Fibroblast of peridontal ligament (primary cell): ENCODE data around the gene DNAJB12.

ENCODE experiments used
- DNase-seq: peaks from one replicate; pipeline ENCODE4 v3.0.0-alpha.2; 2010; ENCODE audit errors: extremely low read depth

DNAJB12 gene

DNA sequence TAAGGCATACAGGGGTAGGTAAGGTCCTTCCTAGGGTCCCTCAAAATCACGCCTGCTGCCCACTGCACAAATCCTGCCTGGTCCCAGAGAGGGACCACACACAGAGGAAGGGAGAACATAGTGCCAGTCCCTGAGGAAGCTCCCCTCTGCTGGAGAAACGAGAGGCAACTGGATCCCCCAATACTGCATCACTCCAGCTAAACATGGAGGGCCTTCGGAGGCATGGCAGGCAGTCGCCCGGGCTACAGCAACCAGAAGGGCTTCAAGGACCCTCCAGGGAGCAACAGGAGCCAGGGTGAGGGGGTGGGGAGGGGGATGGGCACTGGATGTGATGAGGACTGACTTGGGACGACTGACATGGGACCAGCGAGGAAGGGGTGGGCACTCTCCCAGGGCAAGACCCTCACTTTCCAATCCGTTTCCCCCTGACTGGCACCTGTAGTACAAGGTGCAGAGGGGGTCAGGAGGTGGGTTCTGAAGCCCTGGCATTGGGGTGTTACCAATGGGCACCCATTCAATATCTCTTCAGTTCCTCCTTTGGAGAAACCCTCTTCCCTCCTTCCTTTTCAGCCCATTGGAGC, 59.3 kb downstream of the DNAJB12 start:
- DNase-seq: no peak

DNA sequence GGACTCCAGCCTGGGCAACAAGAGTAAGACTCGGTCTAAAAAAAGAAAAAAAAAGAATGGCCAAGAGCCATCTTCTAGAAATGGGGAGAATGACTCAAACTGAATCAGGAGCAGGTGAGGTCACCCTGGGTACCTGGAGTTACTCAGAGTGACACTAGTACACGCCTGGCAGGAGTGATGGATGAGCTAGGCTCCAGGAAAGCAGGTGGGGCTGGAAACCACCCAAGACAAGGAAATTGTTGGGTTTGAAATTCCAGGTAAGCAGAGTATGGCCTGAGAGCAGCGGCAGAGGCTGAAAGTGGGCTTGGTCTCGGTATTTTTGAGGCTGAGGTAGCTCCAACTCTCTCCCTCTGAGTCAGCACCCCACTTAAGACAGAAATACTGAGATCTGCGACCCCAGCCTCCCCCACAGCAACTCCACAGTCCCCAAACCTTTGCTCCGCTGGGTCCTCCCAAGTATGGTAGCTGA, 62.5 kb downstream of the DNAJB12 start:
- no peak for DNase-seq

DNA sequence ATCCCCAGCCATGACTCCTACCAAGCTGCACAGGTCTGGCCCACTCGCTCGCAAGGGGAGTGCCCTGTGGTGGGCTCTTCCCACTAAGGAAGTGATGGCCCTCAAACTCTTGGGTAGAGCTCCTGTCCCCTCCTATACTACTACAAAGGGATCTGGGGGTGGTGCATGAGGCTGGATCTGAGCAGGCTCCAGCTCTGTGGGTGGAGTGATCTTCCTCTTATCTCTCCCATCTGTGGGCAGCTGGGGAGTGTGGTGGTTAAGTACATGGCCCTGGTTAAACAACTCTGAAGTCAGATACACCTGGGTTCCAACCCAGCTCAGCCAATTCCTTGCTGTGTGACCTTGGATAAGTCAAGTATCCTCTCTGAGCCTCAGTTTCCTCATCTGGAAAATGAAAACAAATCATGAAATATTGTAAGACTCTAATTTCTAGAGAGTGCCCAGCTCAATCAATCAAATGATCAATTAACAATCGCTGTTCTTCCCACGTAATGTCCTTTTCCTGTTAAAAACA, 63.6 kb downstream of the DNAJB12 start:
- no peak for DNase-seq

DNA sequence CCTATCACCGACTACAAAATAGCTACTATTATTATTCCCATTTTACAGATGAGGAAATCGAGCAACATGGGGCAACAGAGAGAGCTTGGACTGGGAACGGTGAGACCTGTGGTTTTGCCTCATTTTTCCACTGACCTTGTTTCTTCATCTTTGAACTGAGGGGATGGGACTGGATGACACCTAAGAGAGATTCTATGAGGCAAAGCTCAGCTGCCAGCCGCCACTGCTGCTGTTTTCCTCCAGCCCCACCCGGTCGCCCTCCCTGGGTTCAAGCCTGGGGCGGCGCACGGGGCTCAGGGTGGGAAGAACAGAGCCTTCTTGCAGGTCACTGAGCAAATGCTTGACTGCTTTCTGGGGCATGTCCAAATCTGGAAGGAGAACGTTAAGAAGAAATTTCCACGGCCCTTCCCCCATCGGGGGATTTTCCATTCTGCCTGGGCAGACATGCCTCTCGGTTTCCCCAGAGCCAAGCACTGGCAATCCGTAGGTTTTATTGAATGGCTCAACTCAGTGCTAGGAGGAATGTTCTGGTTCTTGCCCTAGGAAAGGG, 68.7 kb downstream of the DNAJB12 start:
- DNase-seq: no peak

DNA sequence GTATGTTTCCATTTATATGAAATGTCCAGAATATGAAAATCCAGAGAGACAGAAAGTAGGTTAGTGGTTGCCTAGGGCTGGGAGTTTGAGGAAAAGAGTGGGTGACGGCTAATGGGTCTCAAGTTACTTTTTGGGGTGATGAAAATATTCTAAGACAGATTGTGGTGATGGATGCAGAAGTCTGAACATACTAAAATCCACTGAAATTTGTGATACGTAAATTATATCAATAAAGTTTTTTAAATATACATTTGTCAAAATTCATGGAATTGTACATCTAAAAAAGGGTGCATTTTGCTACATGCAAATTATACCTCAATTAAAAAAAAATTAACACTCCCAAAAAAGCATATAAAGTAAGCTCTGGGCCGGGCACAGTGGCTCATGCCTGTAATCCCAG, 71.6 kb downstream of the DNAJB12 start:
- no peak for DNase-seq
